Measurements from ENCODE around the gene FAM20A.

DNA sequence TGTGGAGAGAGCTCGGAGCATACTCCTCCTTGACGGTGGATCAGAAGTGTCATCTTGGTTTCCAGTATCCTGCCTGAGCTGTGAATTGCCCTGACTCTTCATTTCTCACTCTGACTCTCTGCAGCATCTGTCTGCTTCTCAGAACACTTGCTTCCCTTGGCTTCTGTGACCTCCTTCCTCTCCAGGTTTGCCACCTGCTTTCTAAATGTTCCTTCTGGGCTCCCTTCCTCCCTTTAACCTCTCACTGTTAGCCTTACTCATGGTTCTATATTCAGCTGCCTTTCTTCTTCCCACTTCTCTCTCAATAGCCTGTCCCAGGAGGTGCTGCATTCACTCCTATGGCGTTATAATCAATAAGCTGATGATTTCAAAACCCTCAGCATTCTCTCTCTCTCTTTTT is 100.1 kb downstream of the FAM20A start:
- TF ChIP-seq, protein P1, sequence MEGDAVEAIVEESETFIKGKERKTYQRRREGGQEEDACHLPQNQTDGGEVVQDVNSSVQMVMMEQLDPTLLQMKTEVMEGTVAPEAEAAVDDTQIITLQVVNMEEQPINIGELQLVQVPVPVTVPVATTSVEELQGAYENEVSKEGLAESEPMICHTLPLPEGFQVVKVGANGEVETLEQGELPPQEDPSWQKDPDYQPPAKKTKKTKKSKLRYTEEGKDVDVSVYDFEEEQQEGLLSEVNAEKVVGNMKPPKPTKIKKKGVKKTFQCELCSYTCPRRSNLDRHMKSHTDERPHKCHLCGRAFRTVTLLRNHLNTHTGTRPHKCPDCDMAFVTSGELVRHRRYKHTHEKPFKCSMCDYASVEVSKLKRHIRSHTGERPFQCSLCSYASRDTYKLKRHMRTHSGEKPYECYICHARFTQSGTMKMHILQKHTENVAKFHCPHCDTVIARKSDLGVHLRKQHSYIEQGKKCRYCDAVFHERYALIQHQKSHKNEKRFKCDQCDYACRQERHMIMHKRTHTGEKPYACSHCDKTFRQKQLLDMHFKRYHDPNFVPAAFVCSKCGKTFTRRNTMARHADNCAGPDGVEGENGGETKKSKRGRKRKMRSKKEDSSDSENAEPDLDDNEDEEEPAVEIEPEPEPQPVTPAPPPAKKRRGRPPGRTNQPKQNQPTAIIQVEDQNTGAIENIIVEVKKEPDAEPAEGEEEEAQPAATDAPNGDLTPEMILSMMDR (IDR thresholded peaks at IDR 0.05; ENCODE audit: insufficient read depth, low read depth, low read length), result no peak
- no peak for TF ChIP-seq EZH2 (IDR thresholded peaks at IDR 0.05; ENCODE audit: insufficient read depth, low read length)
